OCI-LY7 (cell line): ENCODE results near the gene COPS9. TPM values are rescaled to one million over a fixed set of nuclear protein-coding genes. Genes with fewer than 3 reads are reported as not detected.

Experiments
- BruUV-seq: library from RNA; stranded (reverse); fragments of 400-500 nt; replicated peaks from 2 replicates; lab custom pipeline; 2021; lab: Mats Ljungman, UMichigan
- CTCF ChIA-PET: fragments of 300-600 bp; sonication (Branson Sonifier 250); formaldehyde crosslinking; loops from one replicate; lab custom pipeline; 2022; ENCODE audit warnings: antibody characterized with exemption; ENCODE audit not compliant: unreplicated experiment; lab: Charles Lee
- POLR2A ChIA-PET: fragments of 300-600 bp; sonication (Branson Sonifier 250); formaldehyde crosslinking; loops from one replicate; lab custom pipeline; 2022; ENCODE audit warnings: antibody characterized with exemption; lab: Charles Lee
- DNase-seq: peaks from one replicate; pipeline ENCODE4 v3.0.0-alpha.2; 2015; ENCODE audit warnings: low spot score
- H2AFZ ChIP-seq: fragments of 200-600 bp; sonication (generic), shearing (Covaris generic); 2 replicates; pipeline ENCODE4 v1.6.1; 2014; ENCODE audit warnings: mild to moderate bottlenecking, antibody characterized with exemption, low read length, moderate library complexity
- H3K27ac ChIP-seq: fragments of 200-600 bp; sonication (generic); 2 replicates; pipeline ENCODE4 v1.5.1; 2014; ENCODE audit warnings: mixed run types, low read depth, mild to moderate bottlenecking, moderate library complexity, low read length, inconsistent platforms; ENCODE audit not compliant: poor library complexity, severe bottlenecking
- H3K36me3 ChIP-seq: fragments of 200-600 bp; sonication (generic); 2 replicates; pipeline ENCODE4 v1.6.1; 2014; ENCODE audit warnings: mild to moderate bottlenecking, antibody characterized with exemption, low read length, moderate library complexity, mixed read lengths; ENCODE audit not compliant: insufficient read depth
- H3K4me1 ChIP-seq: fragments of 200-600 bp; sonication (generic); 2 replicates; pipeline ENCODE4 v1.5.1; 2014; ENCODE audit warnings: mild to moderate bottlenecking, low read length; ENCODE audit not compliant: insufficient read depth, poor library complexity, severe bottlenecking
- H3K4me2 ChIP-seq: fragments of 200-600 bp; sonication (generic); 2 replicates; pipeline ENCODE4 v1.6.1; 2014; ENCODE audit warnings: mild to moderate bottlenecking, low read length
- H3K4me3 ChIP-seq: fragments of 200-600 bp; sonication (generic); 2 replicates; pipeline ENCODE4 v1.5.1; 2014; ENCODE audit warnings: mild to moderate bottlenecking, low read depth, low read length; ENCODE audit not compliant: poor library complexity, severe bottlenecking
- H3K79me2 ChIP-seq: fragments of 200-600 bp; sonication (generic); 2 replicates; pipeline ENCODE4 v1.6.1; 2016; ENCODE audit warnings: low read depth, mild to moderate bottlenecking, low read length, moderate library complexity, mixed read lengths; ENCODE audit not compliant: insufficient read depth
- H3K9me2 ChIP-seq: fragments of 200-600 bp; sonication (generic); 2 replicates; pipeline ENCODE4 v1.6.1; 2016; ENCODE audit warnings: mild to moderate bottlenecking, low read length, mixed read lengths; ENCODE audit not compliant: insufficient read depth
- H3K9me3 ChIP-seq: fragments of 200-600 bp; sonication (generic); 2 replicates; pipeline ENCODE4 v1.6.1; 2014; ENCODE audit warnings: mild to moderate bottlenecking, mixed run types, low read length, mixed read lengths
- H4K20me1 ChIP-seq: fragments of 200-600 bp; sonication (generic); 2 replicates; pipeline ENCODE4 v1.6.1; 2014; ENCODE audit warnings: mild to moderate bottlenecking, antibody characterized with exemption, low read length, moderate library complexity, mixed read lengths; ENCODE audit not compliant: insufficient read depth
- EZH2phosphoT487 ChIP-seq: fragments of 200-600 bp; sonication (generic); IDR thresholded peaks from 2 replicates; pipeline ENCODE4 v1.6.1; 2018; ENCODE audit warnings: low read depth, borderline replicate concordance, mild to moderate bottlenecking, mixed run types, antibody characterized with exemption, low read length, moderate library complexity, mixed read lengths
- intact Hi-C: fragments of 100-400 bp; cut with micrococcal nuclease; formaldehyde crosslinking; loops from one replicate; pipeline ENCODE4 v1.10.0; 2022; ENCODE audit not compliant: unreplicated experiment
- total RNA-seq, 2 experiments: library from RNA; depleted of rRNA in 1 of 2; stranded (reverse); fragments of >200 nt in 1 of 2; shearing (Covaris generic) in 1 of 2; gene quantifications; 2 replicates each; pipeline ENCODE4 v1.2.3, GENCODE V29; 2014 to 2022
- TF ChIP-seq, protein P1 (sequence below): fragments of 200-600 bp; sonication (generic); conservative IDR thresholded peaks from 2 replicates; pipeline ENCODE4 v1.5.1; 2014; ENCODE audit warnings: mild to moderate bottlenecking, antibody characterized with exemption, low read length, moderate library complexity, mixed read lengths

The COPS9 gene
- total RNA-seq, 2 experiments from 2014 or later = 106 to 159 TPM

DNA sequence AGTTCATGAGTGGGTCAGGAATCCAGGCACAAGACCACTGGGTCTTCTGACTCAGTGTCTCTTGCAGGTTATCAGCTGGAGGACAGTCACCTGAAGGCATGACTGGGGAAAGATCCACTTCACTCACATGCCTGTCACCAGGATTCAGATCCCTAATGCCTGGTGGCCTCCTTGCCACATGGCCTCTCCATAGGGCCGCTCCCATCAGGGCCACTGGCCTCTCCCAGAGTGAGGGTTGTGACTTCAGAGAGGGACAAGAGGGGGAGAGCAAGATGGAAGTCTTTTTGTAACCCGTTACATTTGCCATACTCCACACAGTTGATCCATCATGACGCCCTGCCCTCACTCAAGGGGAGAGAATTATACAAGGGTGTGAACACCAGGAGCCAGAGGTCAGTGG lies 17.3 kb upstream of the COPS9 start:
- BruUV-seq = no TSS peak
- Histone ChIP-seq H2AFZ (no peak overlapping the region), H3K9me2 (no peaks in the 10 kb centered on the region), H3K9me3 (no peaks in the 10 kb centered on the region), H3K27ac (no peak overlapping the region), H3K4me1 (no peaks in the 10 kb centered on the region), H3K79me2 (no peaks in the 10 kb centered on the region), H3K36me3 (no peaks in the 10 kb centered on the region), H3K4me2 (no peak overlapping the region), H3K4me3 (no peak overlapping the region), H4K20me1 (no peaks in the 10 kb centered on the region)
- no peak for TF ChIP-seq EZH2phosphoT487
- TF ChIP-seq, protein P1, sequence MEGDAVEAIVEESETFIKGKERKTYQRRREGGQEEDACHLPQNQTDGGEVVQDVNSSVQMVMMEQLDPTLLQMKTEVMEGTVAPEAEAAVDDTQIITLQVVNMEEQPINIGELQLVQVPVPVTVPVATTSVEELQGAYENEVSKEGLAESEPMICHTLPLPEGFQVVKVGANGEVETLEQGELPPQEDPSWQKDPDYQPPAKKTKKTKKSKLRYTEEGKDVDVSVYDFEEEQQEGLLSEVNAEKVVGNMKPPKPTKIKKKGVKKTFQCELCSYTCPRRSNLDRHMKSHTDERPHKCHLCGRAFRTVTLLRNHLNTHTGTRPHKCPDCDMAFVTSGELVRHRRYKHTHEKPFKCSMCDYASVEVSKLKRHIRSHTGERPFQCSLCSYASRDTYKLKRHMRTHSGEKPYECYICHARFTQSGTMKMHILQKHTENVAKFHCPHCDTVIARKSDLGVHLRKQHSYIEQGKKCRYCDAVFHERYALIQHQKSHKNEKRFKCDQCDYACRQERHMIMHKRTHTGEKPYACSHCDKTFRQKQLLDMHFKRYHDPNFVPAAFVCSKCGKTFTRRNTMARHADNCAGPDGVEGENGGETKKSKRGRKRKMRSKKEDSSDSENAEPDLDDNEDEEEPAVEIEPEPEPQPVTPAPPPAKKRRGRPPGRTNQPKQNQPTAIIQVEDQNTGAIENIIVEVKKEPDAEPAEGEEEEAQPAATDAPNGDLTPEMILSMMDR = no peak
- POLR2A ChIA-PET = no interaction called here
- intact Hi-C loops = no loop called here
- CTCF ChIA-PET = no interaction called here
- DNase-seq = no peak

DNA sequence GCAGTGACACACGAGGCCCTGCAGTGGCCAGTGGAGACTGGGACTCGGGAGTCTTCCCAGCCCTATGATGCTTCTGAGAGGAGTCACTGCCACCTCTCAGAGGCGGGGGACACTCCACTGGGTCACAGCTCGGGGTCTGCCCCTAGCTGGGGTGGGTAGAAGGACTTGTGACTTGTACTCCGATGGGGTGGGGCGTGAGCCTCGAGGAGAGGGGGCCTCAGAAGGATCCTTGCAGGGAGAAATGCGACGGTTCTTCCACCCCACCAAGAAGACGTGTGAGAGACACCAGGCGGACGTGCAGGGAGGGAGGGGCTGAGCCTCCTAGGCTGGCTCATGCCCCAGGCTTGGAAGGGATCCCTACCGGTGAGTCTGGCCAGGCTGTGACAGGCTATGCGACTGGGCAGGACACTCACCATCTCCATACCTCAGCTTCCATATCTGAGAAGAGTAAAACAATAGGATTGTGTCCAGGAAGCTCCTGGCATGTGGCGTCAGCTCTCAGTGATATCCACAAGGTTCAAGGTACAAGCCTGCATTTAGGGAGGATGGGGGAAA lies 15.4 kb upstream of the COPS9 start:
- Histone ChIP-seq H3K4me1 (no peaks in the 10 kb centered on the region), H3K36me3 (no peaks in the 10 kb centered on the region), H2AFZ (no peak overlapping the region), H3K79me2 (no peaks in the 10 kb centered on the region), H3K4me2 (no peak overlapping the region), H3K9me3 (no peaks in the 10 kb centered on the region), H3K4me3 (no peak overlapping the region), H3K27ac (no peak overlapping the region), H3K9me2 (no peaks in the 10 kb centered on the region), H4K20me1 (no peaks in the 10 kb centered on the region)
- intact Hi-C loops = no loop called here
- no peak for DNase-seq
- no peak for TF ChIP-seq EZH2phosphoT487
- TF ChIP-seq, protein P1 = no peak
- CTCF ChIA-PET = no interaction called here
- BruUV-seq = no TSS peak
- POLR2A ChIA-PET = no interaction called here

DNA sequence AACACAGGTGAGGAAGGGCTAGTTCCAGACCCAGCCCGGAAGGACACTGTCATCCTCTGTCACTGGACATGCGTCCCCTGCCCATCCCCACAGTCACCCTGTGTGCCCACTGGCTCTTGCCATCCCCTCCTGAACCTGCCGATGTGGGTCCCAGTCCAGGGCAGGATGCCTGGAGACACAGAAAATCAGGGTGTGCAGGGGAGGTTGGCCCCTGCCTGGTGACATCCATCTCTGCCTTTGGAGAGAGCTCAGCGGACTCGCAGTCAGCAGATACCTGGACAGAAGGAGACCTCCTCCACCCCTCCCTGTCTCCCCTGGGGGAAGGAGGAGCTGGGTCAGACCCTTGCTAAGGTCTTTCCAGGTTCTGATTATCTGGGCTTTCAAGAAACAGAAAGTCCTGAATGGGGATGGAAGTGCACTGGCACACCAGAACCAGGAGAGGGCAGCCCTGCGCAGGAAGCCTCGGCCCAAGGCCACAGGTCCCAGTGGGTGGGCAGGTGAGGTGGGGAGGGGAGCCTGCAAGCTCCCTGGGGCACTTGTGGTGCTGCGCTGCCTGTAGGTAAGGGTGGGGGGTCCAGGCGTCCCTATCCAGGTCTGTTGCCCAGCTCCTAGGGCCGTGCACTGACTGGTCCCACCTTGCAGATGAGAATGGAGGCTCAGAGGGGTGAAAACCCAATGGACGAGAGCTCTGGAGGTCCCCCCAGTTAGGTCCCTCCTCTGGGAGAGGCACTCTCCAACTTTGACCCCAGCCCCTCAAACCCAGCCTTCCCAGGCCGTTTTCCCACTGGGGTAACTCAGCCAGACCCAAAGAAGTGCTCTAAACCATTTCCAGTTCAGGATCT lies 14.1 kb upstream of the COPS9 start:
- BruUV-seq = no TSS peak
- intact Hi-C loops = loop anchor here (1.0 to 10.0 kb wide), 2 partner anchors 288 to 1115 kb away; no protein-coding TSS in a partner anchor
- no peaks in the 10 kb centered on the region for H4K20me1 ChIP-seq
- no peak overlapping the region for H3K4me2 ChIP-seq
- H3K4me3 ChIP-seq = no peak overlapping the region
- POLR2A ChIA-PET = no interaction called here
- H3K4me1 ChIP-seq = no peaks in the 10 kb centered on the region
- DNase-seq = peak; percentile 40
- H3K27ac ChIP-seq = no peak overlapping the region
- H3K36me3 ChIP-seq = no peaks in the 10 kb centered on the region
- CTCF ChIA-PET = no interaction called here
- no peaks in the 10 kb centered on the region for H3K9me3 ChIP-seq
- no peak for TF ChIP-seq EZH2phosphoT487
- TF ChIP-seq, protein P1 = peak; percentile 86
- no peaks in the 10 kb centered on the region for H3K79me2 ChIP-seq
- H3K9me2 ChIP-seq = no peaks in the 10 kb centered on the region
- no peak overlapping the region for H2AFZ ChIP-seq
